ENCODE results near the gene JAK1.

The JAK1 gene

DNA sequence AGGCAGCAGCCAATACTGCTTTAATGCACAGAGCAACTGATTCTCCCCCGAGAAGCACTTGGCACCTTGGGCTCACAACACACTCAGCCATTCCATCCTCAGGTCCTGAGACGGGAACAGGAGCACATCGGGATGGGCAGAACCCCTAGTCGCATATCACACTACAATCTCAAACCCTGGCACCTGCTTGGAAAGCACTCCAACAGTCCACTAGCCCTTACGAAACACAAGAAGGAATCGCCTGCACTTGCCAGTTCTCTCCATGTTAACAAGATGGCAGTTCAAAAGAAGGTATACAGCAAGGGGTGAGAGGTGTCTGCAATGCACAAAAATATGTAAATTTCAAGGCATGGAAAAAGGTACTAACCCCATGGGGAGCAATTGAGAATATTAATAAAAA is 21.4 kb downstream of the JAK1 start:
- Histone ChIP-seq H3K9ac (ENCODE audit: low read length) (no peak overlapping the region), H3K4me1 (ENCODE audit: control insufficient read depth, insufficient read depth, low read length) (peaks cover 76% of the 10 kb centered on the region), H3K36me3 (ENCODE audit: control insufficient read depth, insufficient read depth, low read length, severe bottlenecking) (no peaks in the 10 kb centered on the region), H3K9me3 (ENCODE audit: control insufficient read depth, low read length) (no peaks in the 10 kb centered on the region), H3K4me3 (ENCODE audit: low read length) (no peak overlapping the region), H3K27me3 (replicated peaks; ENCODE audit: control insufficient read depth, insufficient read depth, low read length) (no peaks in the 10 kb centered on the region)
- no peak for DNase-seq (ENCODE audit: low read depth)

DNA sequence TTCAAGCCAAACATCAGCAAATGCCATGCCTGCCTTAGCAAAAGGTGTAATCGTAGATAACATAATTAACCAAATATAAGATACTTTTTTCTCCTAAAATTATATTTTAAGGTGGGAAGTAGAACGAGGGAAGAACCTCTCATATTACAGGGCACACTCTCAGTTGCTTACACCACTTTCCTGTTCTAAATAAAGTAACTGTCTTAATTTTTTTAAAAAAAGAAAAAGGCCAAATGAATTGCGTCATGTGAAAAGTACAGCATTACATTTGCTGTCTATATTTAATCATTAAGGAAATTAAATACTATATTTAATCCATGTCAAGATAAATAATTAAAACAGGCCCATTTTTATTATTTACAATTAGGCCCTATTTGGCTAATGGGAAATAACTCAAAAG is 23.7 kb downstream of the JAK1 start:
- H3K9me3 ChIP-seq (ENCODE audit: control insufficient read depth, low read length) = no peaks in the 10 kb centered on the region
- H3K36me3 ChIP-seq (ENCODE audit: control insufficient read depth, insufficient read depth, low read length, severe bottlenecking) = no peaks in the 10 kb centered on the region
- H3K9ac ChIP-seq (ENCODE audit: low read length) = no peak overlapping the region
- no peak for DNase-seq (ENCODE audit: low read depth)
- H3K4me3 ChIP-seq (ENCODE audit: low read length) = peak overlapping the region; percentile 47
- H3K4me1 ChIP-seq (ENCODE audit: control insufficient read depth, insufficient read depth, low read length) = peaks cover 55% of the 10 kb centered on the region
- no peaks in the 10 kb centered on the region for H3K27me3 ChIP-seq (replicated peaks; ENCODE audit: control insufficient read depth, insufficient read depth, low read length)

DNA sequence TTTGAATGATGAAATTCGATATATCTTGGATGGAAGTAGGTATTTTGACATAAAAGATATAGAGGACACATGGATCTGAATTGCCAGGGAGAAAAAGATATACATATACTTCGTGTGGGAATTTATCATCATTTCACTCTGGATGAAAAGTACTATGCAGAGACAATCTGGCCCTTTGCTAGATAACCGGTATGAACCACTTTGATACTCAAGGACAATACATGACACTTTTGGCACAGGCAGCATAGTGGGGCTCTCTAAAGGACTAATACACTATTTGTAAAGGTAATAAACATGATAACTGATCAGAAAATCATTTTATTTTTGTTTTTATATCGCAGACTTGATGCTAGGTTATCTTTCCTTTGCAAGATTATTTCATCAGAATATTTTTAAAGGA is 24.2 kb downstream of the JAK1 start:
- Histone ChIP-seq H3K9me3 (ENCODE audit: control insufficient read depth, low read length) (no peaks in the 10 kb centered on the region), H3K4me3 (ENCODE audit: low read length) (no peak overlapping the region), H3K36me3 (ENCODE audit: control insufficient read depth, insufficient read depth, low read length, severe bottlenecking) (no peaks in the 10 kb centered on the region), H3K4me1 (ENCODE audit: control insufficient read depth, insufficient read depth, low read length) (peaks cover 52% of the 10 kb centered on the region), H3K9ac (ENCODE audit: low read length) (no peak overlapping the region), H3K27me3 (replicated peaks; ENCODE audit: control insufficient read depth, insufficient read depth, low read length) (no peaks in the 10 kb centered on the region)
- DNase-seq (ENCODE audit: low read depth) = no peak

DNA sequence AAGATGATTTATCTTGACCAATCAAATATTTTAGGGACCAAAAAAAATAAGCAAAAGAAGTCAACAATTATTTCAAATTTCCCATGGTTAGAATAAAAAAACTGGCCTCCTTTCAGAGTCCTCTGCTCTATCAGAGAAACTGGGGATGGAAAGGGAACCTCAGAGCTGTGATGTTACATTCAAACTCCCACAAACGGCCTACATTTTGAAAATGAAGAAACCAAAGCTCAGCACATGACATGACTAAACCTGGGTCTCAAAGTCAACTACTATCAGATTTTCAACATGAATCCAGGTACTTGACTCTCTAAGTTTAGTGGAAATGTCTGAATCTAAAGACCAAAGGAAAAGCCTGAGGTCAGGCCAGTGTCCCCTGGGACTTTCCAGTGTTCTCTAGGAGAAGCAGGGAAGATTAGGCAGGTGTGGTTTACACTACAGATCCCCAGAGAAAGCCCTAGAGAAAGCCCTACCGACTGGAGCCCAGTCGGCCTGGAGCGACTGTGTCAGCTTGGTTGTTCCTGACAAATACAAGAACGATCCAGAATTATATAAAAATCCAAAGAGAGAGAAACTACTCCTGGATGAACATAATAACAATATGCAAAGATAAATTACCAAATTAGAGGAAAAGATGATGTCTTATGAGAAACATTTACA is 24.8 kb downstream of the JAK1 start:
- Histone ChIP-seq H3K9ac (ENCODE audit: low read length) (no peak overlapping the region), H3K36me3 (ENCODE audit: control insufficient read depth, insufficient read depth, low read length, severe bottlenecking) (no peaks in the 10 kb centered on the region), H3K27me3 (replicated peaks; ENCODE audit: control insufficient read depth, insufficient read depth, low read length) (no peaks in the 10 kb centered on the region), H3K9me3 (ENCODE audit: control insufficient read depth, low read length) (no peaks in the 10 kb centered on the region), H3K4me1 (ENCODE audit: control insufficient read depth, insufficient read depth, low read length) (peaks cover 54% of the 10 kb centered on the region), H3K4me3 (ENCODE audit: low read length) (no peak overlapping the region)
- no peak for DNase-seq (ENCODE audit: low read depth)

DNA sequence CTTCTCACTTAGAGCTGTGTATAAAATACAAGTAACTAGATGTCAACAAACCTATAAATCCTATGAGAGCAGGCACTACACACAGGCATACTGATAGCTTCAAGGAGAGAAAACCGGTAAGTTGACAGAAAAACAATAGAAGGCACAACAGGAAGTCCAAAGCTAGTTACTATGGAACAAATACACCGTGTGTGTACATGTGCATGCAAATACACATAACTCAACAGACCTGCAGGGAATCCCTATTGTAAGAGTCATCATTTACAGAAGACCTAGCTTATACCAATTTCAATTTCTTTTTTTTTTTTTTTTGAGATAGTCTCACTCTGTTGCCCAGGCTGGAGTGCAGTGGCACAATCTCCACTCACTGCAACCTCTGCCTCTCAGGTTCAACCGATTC is 26.3 kb downstream of the JAK1 start:
- Histone ChIP-seq H3K4me3 (ENCODE audit: low read length) (no peak overlapping the region), H3K4me1 (ENCODE audit: control insufficient read depth, insufficient read depth, low read length) (peaks cover 56% of the 10 kb centered on the region), H3K9ac (ENCODE audit: low read length) (no peak overlapping the region), H3K36me3 (ENCODE audit: control insufficient read depth, insufficient read depth, low read length, severe bottlenecking) (no peaks in the 10 kb centered on the region), H3K9me3 (ENCODE audit: control insufficient read depth, low read length) (no peaks in the 10 kb centered on the region), H3K27me3 (replicated peaks; ENCODE audit: control insufficient read depth, insufficient read depth, low read length) (no peaks in the 10 kb centered on the region)
- DNase-seq (ENCODE audit: low read depth) = no peak

DNA sequence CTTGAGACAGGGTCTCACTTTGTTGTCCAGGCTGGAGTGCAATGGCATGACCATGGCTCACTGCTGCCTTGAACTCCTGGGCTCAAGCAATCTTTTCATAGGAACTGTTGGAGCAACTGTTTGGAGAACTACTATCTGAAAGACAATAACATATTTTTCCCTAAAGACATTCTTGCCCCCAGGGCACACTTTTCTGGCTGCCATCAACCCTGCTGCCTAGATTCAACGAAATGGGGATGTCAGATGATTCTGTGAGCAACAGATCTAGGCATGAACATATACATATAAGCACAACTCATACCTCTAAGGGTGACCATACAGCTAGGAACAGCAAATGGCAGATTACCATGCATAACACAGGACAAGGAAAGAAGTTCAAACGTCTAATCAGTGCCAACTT is 27.4 kb downstream of the JAK1 start:
- H3K4me3 ChIP-seq (ENCODE audit: low read length) = no peak overlapping the region
- no peaks in the 10 kb centered on the region for H3K36me3 ChIP-seq (ENCODE audit: control insufficient read depth, insufficient read depth, low read length, severe bottlenecking)
- H3K4me1 ChIP-seq (ENCODE audit: control insufficient read depth, insufficient read depth, low read length) = peaks cover 62% of the 10 kb centered on the region
- H3K9ac ChIP-seq (ENCODE audit: low read length) = no peak overlapping the region
- no peaks in the 10 kb centered on the region for H3K27me3 ChIP-seq (replicated peaks; ENCODE audit: control insufficient read depth, insufficient read depth, low read length)
- DNase-seq (ENCODE audit: low read depth) = no peak
- H3K9me3 ChIP-seq (ENCODE audit: control insufficient read depth, low read length) = no peaks in the 10 kb centered on the region

DNA sequence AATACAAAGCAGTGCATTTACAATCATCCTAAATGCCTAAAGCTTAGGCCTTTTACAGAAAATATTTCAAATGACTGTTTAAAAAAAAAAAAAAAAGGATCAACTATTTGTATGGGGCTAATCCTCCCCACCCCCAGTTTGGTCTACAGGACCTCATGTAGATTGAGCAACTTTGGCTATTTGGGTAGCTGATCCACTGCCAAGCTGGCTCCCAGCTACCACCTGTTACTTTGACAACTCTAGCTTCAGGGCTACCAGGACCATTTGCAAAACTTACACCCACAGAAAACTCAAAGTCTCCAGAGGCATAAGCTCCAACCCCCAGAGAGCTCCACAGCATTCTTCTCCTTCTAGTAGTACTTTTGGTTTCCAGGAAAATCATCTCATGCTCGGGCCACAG is 29.4 kb downstream of the JAK1 start:
- Histone ChIP-seq H3K36me3 (ENCODE audit: control insufficient read depth, insufficient read depth, low read length, severe bottlenecking) (no peaks in the 10 kb centered on the region), H3K9me3 (ENCODE audit: control insufficient read depth, low read length) (no peaks in the 10 kb centered on the region), H3K9ac (ENCODE audit: low read length) (no peak overlapping the region), H3K4me1 (ENCODE audit: control insufficient read depth, insufficient read depth, low read length) (peaks cover 64% of the 10 kb centered on the region), H3K27me3 (replicated peaks; ENCODE audit: control insufficient read depth, insufficient read depth, low read length) (no peaks in the 10 kb centered on the region), H3K4me3 (ENCODE audit: low read length) (no peak overlapping the region)
- peak; percentile 72 for DNase-seq (ENCODE audit: low read depth)

DNA sequence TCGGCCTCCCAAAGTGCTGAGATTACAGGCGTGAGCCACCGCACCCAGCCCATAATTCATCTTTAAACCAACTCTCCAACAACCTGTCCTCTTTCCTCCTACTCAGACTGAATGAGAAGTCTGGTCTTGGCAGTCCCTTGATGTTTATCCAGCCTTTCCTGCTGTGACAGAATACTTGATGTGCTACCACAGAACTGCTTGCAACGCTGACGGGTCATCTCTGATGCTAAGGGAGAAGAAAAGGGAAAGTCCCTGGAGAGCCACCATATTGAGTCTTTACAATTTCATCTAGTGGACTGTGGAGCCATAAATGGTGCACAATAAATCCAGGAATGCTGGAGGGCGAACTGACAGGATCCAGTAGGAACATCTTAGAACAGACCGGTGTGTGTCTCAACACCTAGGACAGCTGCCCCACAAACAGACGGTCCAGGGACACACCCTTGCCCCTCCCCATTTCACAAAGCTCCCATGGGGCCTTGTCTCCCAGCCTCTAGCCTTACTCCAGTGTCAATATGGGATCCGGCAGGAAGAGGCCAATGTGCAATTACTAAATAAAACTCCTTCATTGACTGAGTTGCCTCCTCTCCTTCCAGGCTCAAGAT is 30.7 kb downstream of the JAK1 start:
- Histone ChIP-seq H3K9me3 (ENCODE audit: control insufficient read depth, low read length) (no peaks in the 10 kb centered on the region), H3K9ac (ENCODE audit: low read length) (no peak overlapping the region), H3K36me3 (ENCODE audit: control insufficient read depth, insufficient read depth, low read length, severe bottlenecking) (no peaks in the 10 kb centered on the region), H3K4me3 (ENCODE audit: low read length) (no peak overlapping the region), H3K27me3 (replicated peaks; ENCODE audit: control insufficient read depth, insufficient read depth, low read length) (no peaks in the 10 kb centered on the region), H3K4me1 (ENCODE audit: control insufficient read depth, insufficient read depth, low read length) (peaks cover 51% of the 10 kb centered on the region)
- no peak for DNase-seq (ENCODE audit: low read depth)

DNA sequence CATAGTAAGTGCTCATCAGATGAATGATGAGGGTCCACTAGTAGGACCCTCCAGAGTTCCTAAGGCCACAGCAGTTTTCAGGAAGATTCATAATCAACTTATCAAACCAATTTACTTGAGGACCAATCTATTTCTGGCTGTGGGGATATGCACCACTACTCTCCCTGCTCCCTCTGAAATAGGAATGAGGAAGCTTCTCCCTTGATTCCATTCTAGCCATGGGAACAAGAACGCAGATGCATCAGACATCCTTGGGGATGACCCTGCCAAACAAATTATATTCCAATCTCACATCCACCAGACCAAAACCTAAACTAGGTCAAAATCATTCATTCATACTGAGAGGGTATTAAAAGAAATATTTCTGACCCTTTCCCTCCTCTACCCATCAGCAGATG is 31.5 kb downstream of the JAK1 start:
- Histone ChIP-seq H3K4me1 (ENCODE audit: control insufficient read depth, insufficient read depth, low read length) (peaks cover 48% of the 10 kb centered on the region), H3K4me3 (ENCODE audit: low read length) (peak overlapping the region; percentile 71), H3K9ac (ENCODE audit: low read length) (peak overlapping the region; percentile 82), H3K36me3 (ENCODE audit: control insufficient read depth, insufficient read depth, low read length, severe bottlenecking) (no peaks in the 10 kb centered on the region), H3K27me3 (replicated peaks; ENCODE audit: control insufficient read depth, insufficient read depth, low read length) (no peaks in the 10 kb centered on the region), H3K9me3 (ENCODE audit: control insufficient read depth, low read length) (no peaks in the 10 kb centered on the region)
- no peak for DNase-seq (ENCODE audit: low read depth)

DNA sequence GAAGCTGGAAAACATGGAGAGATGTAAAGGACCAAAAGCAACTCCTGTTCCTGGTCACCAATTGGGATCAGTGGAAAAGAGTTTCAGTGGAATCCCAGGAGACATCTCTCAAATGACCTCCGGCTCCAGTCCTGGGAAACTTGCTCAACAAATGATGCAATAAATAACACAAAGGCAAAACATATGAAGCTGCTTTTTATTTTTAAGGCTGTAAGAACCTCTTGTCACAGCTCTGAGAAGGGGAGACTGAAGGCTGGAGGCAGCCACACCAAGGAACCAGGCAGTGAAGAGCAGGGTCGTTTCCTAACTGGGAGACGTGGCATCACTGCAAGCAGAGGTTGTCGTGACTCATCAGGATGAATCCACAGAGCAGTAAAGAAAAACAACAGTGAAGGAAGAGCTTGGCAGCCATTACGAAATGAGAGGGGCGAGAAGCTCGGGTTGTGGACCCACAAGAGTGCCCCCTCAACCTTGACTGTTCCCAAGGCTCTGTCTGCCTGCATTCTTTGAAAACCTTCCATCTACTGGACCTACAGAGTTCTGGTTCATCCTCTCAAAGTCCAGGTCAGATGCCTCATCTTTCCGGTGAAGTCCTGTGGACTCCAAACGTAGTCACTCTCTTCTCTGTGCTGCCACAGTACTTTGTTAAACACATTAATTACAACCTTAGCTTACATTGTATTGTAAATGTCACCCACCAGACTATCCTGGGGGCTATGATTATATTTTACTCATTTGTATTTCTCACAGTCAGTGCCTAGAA is 32.1 kb downstream of the JAK1 start:
- H3K4me1 ChIP-seq (ENCODE audit: control insufficient read depth, insufficient read depth, low read length) = peaks cover 48% of the 10 kb centered on the region
- H3K36me3 ChIP-seq (ENCODE audit: control insufficient read depth, insufficient read depth, low read length, severe bottlenecking) = no peaks in the 10 kb centered on the region
- H3K27me3 ChIP-seq (replicated peaks; ENCODE audit: control insufficient read depth, insufficient read depth, low read length) = no peaks in the 10 kb centered on the region
- H3K9ac ChIP-seq (ENCODE audit: low read length) = peak overlapping the region; percentile 82
- H3K4me3 ChIP-seq (ENCODE audit: low read length) = peak overlapping the region; percentile 71
- peak; percentile 90 for DNase-seq (ENCODE audit: low read depth)
- H3K9me3 ChIP-seq (ENCODE audit: control insufficient read depth, low read length) = no peaks in the 10 kb centered on the region

DNA sequence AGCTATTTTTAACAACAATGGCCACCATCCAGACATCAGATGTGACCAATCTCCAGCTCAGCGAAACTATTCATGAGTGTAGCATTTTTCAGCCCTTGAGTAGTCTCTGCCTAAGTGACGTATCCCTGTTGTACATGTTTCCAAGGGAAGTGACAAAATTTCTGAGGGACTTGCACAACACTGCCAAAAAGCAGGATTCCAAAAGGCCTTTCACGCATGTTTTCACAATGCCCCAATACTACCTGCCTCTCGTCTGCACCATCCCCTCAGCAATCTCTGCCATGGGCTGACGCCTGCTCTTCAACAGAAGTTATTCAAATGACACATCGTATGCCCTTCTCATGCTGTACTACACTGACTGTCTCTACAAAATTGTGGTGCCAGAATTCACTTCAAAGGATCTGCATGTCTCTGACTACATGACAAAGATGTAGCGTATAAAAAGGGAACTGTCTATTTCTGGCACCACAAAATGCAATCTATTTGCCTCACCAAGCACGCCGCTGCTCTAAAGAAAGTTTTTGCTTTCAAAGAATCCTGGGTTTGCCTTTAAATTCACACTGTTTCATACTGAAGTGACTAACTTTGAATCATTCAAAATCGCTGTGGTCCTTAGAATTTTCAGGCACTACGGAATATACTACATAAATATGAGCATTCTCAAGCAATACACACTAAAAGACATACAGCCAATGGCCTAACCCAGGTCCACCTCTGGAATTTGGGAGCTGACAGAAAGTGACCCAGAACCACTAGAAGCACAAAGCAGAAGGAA is 32.9 kb downstream of the JAK1 start:
- Histone ChIP-seq H3K9me3 (ENCODE audit: control insufficient read depth, low read length) (no peaks in the 10 kb centered on the region), H3K4me3 (ENCODE audit: low read length) (peak overlapping the region; percentile 71), H3K4me1 (ENCODE audit: control insufficient read depth, insufficient read depth, low read length) (peaks cover 52% of the 10 kb centered on the region), H3K36me3 (ENCODE audit: control insufficient read depth, insufficient read depth, low read length, severe bottlenecking) (no peaks in the 10 kb centered on the region), H3K27me3 (replicated peaks; ENCODE audit: control insufficient read depth, insufficient read depth, low read length) (no peaks in the 10 kb centered on the region), H3K9ac (ENCODE audit: low read length) (peak overlapping the region; percentile 82)
- DNase-seq (ENCODE audit: low read depth) = peak; percentile 95

Data from adipocyte (in vitro differentiated cells).